Parathyroid adenoma (tissue), 2 donors: ENCODE results near the gene RFT1.

ENCODE experiments used
- H2AFZ ChIP-seq: fragments of 300-600 bp; sonication (generic); one replicate; pipeline ENCODE4 v1.7.0; 2017; ENCODE audit warnings: antibody characterized with exemption, mild to moderate bottlenecking
- H3K27ac ChIP-seq: fragments of 300-600 bp; sonication (generic); one replicate; pipeline ENCODE4 v1.7.0; 2017
- H3K27me3 ChIP-seq: fragments of 300-600 bp; sonication (generic); one replicate; pipeline ENCODE4 v1.7.0; 2017; ENCODE audit warnings: low read length; ENCODE audit not compliant: control insufficient read depth, insufficient read depth
- H3K36me3 ChIP-seq: fragments of 300-600 bp; sonication (generic); one replicate; pipeline ENCODE4 v1.7.0; 2017; ENCODE audit warnings: low read length; ENCODE audit not compliant: control insufficient read depth, insufficient read depth
- H3K4me1 ChIP-seq: fragments of 300-600 bp; sonication (generic); one replicate; pipeline ENCODE4 v1.7.0; 2017; ENCODE audit warnings: control low read depth
- H3K4me2 ChIP-seq: fragments of 300-600 bp; sonication (generic); one replicate; pipeline ENCODE4 v1.7.0; 2017; ENCODE audit warnings: low read length
- H3K4me3 ChIP-seq: fragments of 300-600 bp; sonication (generic); one replicate; pipeline ENCODE4 v1.7.0; 2017; ENCODE audit warnings: low read depth, low read length
- H3K79me2 ChIP-seq: fragments of 300-600 bp; sonication (generic); one replicate; pipeline ENCODE4 v1.7.0; 2017; ENCODE audit warnings: control low read depth
- H3K9ac ChIP-seq: fragments of 300-600 bp; sonication (generic); one replicate; pipeline ENCODE4 v1.7.0; 2017; ENCODE audit warnings: mild to moderate bottlenecking
- H3K9me3 ChIP-seq: fragments of 300-600 bp; sonication (generic); one replicate; pipeline ENCODE4 v1.7.0; 2017; ENCODE audit warnings: low read length; ENCODE audit not compliant: control insufficient read depth
- TF ChIP-seq, protein P1 (sequence below): fragments of 300-600 bp; sonication (generic); IDR thresholded peaks from one replicate; pipeline ENCODE4 v1.7.0; 2017; ENCODE audit warnings: antibody characterized with exemption, mild to moderate bottlenecking
- donor health status: primary hyperparathyroidism.

RFT1 gene

DNA sequence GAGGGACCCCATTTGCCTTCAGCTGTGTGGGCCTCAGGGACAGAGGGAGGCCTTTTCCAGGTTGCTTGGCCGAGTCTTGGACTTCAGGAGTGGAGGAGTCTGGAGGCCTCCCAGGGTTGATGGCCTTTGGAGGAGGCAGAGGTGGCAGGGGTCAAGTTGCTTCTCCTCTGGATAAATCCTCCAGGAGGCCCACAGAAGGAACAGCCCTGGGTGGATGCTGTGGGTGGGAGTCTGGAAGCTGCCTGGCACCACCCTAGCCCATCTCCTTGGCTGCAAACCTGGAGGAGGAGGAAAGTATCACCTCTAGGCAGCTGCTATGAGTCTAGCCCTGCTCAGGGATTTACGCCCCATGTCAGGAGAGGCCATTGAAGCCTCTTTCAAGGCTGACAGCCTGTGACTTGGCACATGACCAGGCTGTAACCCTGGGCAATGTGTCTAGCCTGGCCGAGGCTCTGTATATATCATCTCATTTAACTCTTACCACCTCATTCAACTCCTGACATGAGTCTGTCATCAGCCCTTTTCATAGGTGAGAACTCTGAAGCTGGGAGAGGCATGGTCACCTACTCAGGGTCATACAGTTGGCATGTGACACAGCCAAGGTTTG, 27.8 kb upstream of the RFT1 start:
- H3K9ac ChIP-seq, result no peak overlapping the region
- H3K9me3 ChIP-seq, result no peaks in the 10 kb centered on the region
- H2AFZ ChIP-seq, result no peak overlapping the region
- no peak overlapping the region for H3K4me2 ChIP-seq
- H3K27me3 ChIP-seq, result no peaks in the 10 kb centered on the region
- H3K4me3 ChIP-seq, result no peak overlapping the region
- H3K27ac ChIP-seq, result peak overlapping the region; percentile 80
- TF ChIP-seq, protein P1, sequence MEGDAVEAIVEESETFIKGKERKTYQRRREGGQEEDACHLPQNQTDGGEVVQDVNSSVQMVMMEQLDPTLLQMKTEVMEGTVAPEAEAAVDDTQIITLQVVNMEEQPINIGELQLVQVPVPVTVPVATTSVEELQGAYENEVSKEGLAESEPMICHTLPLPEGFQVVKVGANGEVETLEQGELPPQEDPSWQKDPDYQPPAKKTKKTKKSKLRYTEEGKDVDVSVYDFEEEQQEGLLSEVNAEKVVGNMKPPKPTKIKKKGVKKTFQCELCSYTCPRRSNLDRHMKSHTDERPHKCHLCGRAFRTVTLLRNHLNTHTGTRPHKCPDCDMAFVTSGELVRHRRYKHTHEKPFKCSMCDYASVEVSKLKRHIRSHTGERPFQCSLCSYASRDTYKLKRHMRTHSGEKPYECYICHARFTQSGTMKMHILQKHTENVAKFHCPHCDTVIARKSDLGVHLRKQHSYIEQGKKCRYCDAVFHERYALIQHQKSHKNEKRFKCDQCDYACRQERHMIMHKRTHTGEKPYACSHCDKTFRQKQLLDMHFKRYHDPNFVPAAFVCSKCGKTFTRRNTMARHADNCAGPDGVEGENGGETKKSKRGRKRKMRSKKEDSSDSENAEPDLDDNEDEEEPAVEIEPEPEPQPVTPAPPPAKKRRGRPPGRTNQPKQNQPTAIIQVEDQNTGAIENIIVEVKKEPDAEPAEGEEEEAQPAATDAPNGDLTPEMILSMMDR, result no peak
- no peaks in the 10 kb centered on the region for H3K36me3 ChIP-seq
- peaks cover 4% of the 10 kb centered on the region for H3K79me2 ChIP-seq
- peaks cover 52% of the 10 kb centered on the region for H3K4me1 ChIP-seq

DNA sequence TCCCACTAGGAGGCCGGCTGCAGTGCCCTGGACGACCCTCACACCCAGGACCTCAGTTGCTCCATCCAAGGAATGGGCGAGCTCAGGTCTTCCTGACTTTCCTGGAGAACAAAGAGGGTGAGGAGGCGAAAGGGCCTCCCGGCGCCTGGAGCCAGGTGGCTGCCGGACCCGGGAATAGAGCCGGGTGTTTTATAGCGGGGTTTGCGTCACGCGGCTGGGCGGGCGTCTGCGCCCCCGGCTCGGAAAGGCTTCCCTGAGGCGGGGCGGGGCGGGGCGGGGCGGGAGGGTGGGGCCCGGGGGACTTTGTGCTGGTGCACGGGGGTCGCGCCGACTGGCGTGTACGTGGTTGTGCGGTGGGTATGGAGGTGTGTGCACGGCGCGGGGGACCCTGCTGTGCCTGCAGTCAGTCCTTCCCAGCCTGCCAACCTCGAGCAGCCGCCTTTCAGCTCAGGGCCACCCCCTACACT, 26.2 kb upstream of the RFT1 start:
- Histone ChIP-seq H3K4me1 (peaks cover 52% of the 10 kb centered on the region), H3K27me3 (no peaks in the 10 kb centered on the region), H3K9ac (no peak overlapping the region), H3K36me3 (no peaks in the 10 kb centered on the region), H3K79me2 (peaks cover 5% of the 10 kb centered on the region), H2AFZ (peak overlapping the region; percentile 71), H3K9me3 (no peaks in the 10 kb centered on the region), H3K4me2 (no peak overlapping the region), H3K4me3 (no peak overlapping the region), H3K27ac (peak overlapping the region; percentile 77)
- TF ChIP-seq, protein P1, result no peak

DNA sequence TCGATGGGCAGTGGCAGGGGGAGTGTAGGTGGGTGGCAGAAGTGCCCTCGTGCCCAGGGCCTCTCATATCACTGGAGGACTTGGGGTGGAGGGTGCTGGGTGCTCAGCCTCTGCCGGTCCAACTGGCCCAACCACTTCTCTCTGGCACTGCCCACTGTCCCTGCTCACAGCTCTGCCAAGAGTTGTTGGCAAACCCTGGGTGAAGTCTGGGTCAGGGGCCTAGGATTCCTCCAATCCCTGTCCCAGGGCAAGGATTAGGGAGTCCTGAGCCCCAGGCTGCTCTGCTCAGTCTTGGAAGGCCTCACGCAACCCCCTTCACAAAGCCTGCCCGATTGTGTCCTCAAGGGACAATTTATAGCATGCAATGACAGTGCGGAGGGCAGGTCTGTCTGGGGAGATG, 25.5 kb upstream of the RFT1 start:
- H3K9ac ChIP-seq, result no peak overlapping the region
- peak overlapping the region; percentile 50 for H3K4me2 ChIP-seq
- peaks cover 5% of the 10 kb centered on the region for H3K79me2 ChIP-seq
- TF ChIP-seq, protein P1, result no peak
- H3K4me3 ChIP-seq, result no peak overlapping the region
- no peaks in the 10 kb centered on the region for H3K9me3 ChIP-seq
- H3K27me3 ChIP-seq, result no peaks in the 10 kb centered on the region
- H3K36me3 ChIP-seq, result no peaks in the 10 kb centered on the region
- H3K4me1 ChIP-seq, result peaks cover 52% of the 10 kb centered on the region
- H2AFZ ChIP-seq, result peak overlapping the region; percentile 71
- H3K27ac ChIP-seq, result peak overlapping the region; percentile 77

- no peak overlapping the region for H3K4me3 ChIP-seq
- no peaks in the 10 kb centered on the region for H3K36me3 ChIP-seq
- H3K4me1 ChIP-seq, result peaks cover 53% of the 10 kb centered on the region
- H2AFZ ChIP-seq, result peak overlapping the region; percentile 71
- peaks cover 5% of the 10 kb centered on the region for H3K79me2 ChIP-seq
- no peak overlapping the region for H3K9ac ChIP-seq
- no peaks in the 10 kb centered on the region for H3K9me3 ChIP-seq
- TF ChIP-seq, protein P1, result no peak
- no peak overlapping the region for H3K4me2 ChIP-seq
- no peaks in the 10 kb centered on the region for H3K27me3 ChIP-seq
- H3K27ac ChIP-seq, result peak overlapping the region; percentile 77
Observed at GRCh38 chr3:53154881-53155285, 24.6 kb upstream of the RFT1 start.

- Histone ChIP-seq H3K79me2 (peaks cover 9% of the 10 kb centered on the region), H3K36me3 (no peaks in the 10 kb centered on the region), H3K9ac (no peak overlapping the region), H3K4me1 (peaks cover 47% of the 10 kb centered on the region), H2AFZ (peak overlapping the region; percentile 13), H3K4me3 (no peak overlapping the region), H3K9me3 (no peaks in the 10 kb centered on the region), H3K4me2 (no peak overlapping the region), H3K27me3 (no peaks in the 10 kb centered on the region), H3K27ac (peak overlapping the region; percentile 77)
- TF ChIP-seq, protein P1, result no peak
Observed at GRCh38 chr3:53153980-53154379, 23.7 kb upstream of the RFT1 start.
